Erythroblast (primary cell): ENCODE measurements around the gene SUSD6.

Source experiments
- DNase-seq, 2 experiments: peaks; one replicate each; lab custom pipeline; 2025; lab: John Stamatoyannopoulos, UW
- GATA1 ChIP-seq: IDR thresholded peaks from 2 replicates; pipeline ENCODE4 v1.6.1; 2011; ENCODE audit warnings: low read depth, mild to moderate bottlenecking, control low read depth, low read length, moderate library complexity
- POLR2A ChIP-seq: IDR thresholded peaks from 2 replicates; pipeline ENCODE4 v1.6.1; 2011; ENCODE audit warnings: mild to moderate bottlenecking, low read length

Gene SUSD6

DNA sequence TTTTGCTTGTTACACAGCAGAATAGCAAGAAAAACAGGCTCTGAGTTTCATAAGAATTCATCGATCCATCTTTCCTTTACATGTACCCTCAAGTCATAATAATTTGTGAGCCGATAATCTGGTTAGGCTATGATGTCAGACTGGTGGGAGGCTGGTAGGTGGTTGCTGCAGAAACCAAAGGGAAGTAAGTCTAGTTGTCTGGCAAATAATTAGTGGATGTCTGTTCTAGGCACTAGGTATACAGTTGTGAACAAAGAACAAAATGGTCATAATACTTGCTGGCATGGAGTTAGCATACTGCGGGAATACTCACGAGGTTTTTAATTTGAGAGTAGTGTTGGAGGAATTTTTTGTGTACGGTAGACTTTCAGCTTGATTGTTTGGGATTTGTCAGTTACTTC lies 8.8 kb downstream of the SUSD6 start:
- TF ChIP-seq POLR2A (no peak), GATA1 (no peak)
- DNase-seq, result no peak

DNA sequence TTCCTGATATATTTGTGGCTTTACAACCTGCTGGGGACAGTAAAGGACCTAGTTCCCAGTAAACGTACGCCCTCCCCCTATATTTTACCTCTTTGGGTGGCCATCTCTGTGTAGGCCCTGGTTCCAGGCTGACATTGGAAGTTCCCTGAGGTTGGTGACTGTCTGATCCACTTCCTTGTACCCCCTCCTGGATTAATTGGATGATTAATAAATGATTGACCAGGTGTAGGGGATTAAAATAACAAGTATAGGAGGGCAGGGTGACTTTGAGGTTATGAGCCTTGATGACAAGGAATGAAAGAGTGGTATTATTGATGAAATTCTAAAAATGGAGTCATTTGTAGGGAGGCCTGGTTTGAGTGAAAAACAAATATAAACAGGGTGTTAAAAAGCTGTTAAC lies 9.6 kb downstream of the SUSD6 start:
- no peak for DNase-seq
- no peak for TF ChIP-seq GATA1
- TF ChIP-seq POLR2A, result no peak

DNA sequence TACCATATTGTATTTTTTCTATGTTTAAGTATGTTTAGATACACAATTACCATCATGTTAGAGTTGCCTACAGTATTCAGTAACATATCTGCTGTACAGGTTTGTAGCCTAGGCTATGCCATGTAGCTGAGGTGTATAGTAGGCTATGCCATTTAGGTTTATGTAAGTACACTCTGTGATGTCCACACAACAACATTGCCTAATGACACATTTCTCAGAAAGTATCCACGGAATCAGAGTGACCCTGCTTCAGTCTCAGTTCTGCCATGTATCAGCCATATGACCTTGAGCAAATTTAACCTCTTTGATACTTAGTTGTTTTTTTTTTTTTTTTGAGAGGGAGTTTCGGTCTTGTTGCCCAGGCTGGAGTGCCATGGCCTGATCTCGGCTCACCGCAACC lies 12.7 kb downstream of the SUSD6 start:
- DNase-seq, result peak; percentile 39 to 44
- TF ChIP-seq GATA1 (no peak), POLR2A (no peak)

DNA sequence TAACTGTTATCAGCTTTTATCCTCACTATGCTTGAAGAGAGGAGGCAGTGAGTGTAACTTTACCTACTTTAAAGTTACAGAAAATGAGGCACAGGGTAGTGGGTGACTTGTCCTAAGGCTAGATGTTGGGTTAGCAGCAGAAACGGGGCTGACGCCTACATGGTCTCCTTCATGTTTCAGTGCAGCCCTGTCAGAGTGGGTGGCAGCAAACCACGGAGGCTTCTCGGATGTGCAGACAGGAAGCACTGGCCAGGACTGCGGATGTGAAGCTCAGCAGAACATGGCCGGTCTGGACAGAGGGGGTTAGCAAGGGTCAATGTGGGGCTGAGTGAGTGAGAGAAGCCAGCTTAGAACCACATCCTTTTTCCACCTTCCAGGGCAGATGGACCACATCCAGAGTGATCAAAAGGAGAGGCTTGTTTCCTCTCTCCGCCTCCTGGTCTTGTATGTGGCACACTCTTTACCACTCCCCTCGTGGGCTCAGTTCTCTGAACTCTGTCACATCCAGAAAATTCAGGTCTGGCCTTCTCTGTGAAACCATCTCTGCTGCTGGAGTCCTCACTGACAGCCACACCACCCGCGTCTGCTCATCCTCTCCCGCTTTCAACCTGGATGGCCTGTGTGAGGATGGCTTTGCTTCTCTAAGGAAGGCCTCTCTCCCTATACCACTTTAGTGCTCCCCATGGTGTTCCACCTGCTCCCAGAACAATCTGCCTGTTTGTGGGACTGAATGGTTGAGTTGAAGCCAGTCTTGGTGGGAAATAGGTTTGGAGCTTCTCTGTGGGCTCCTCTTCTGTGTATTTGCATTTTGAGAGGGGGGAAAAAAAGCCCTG lies 14.1 kb downstream of the SUSD6 start:
- DNase-seq, result peak; percentile 69 to 72
- TF ChIP-seq GATA1, result no peak
- TF ChIP-seq POLR2A, result no peak

DNA sequence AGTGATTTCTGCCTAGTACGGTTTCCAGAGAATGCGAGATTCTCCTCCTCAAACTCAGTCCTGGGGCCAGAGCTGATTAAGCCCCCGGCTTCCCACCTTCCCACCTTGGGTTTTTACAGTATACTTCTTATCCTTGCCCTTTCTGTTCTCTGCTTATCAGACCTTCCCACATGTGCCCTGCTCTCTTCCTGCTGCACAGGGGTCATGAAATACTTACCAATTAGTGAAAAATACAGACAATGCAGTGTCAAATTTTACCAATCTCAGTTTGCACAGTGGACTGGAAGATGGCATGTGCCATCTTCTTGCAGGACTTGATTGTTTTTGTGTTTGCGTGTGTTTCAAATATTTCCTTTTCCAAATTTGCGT lies 14.7 kb downstream of the SUSD6 start:
- peak; percentile 65 to 80 for DNase-seq
- TF ChIP-seq GATA1, result no peak
- no peak for TF ChIP-seq POLR2A

DNA sequence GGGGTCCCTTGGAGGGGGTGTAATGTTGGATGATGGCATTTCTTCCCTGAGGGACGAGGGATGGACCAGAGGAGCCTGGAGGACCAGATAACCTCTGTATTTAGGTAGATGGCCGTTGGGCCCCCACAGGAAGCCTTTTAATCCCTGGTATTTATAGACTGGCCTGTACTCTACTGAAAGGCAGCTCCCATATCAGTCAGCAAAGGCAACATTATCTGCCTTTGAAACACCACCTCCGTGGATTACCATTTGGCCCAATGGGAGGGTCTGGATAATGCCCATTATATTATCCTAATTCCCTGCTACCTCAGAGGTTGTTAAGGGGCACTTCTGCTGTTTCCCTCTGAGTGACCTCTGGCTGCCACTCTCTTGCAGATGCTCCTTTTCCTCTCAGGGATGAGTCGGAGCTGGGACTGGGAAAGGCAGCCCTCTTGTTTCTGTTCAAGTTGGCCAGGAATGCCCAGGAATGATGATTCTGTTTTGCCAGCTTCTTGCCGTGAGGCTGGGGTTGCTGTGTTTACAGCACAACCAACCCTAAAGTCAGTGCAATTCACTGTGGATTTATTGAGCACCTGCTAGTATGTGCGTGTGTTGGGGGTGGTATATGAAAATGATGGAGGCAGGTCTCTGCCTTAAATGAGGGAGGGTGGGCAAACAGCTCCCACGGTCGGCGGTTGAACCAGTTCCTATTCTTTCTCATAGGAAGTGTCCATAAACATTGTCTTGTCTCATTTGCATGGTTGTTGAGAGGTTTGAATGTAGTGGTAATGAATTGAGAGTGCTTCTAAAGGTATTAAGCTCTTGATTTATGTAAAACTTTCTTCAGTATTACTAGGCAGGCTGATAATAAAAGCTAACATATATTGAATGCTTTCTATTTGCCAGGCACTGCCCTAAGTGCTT lies 18.1 kb downstream of the SUSD6 start:
- TF ChIP-seq GATA1 (no peak), POLR2A (no peak)
- DNase-seq, result peak; percentile 21 to 59

DNA sequence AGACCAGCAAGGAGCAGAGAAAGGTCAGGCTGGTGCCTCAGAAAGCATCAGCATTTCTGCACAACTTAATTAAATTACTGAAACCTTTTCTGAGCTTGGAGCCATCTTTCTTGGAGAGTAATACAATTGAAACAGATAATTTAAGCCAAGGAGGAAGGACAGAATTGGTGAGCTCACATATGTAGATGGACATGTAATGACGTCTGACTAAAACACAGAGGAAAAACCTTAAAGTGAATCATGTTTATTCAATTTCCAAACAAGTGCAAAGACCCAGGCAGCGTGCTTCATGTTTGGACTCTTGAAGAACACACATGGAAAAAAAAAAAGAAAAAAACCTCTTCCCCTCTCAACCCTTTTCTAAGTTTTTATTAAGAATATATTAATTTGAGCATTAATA lies 19.0 kb downstream of the SUSD6 start:
- TF ChIP-seq GATA1, result no peak
- TF ChIP-seq POLR2A, result no peak
- DNase-seq, result no peak

DNA sequence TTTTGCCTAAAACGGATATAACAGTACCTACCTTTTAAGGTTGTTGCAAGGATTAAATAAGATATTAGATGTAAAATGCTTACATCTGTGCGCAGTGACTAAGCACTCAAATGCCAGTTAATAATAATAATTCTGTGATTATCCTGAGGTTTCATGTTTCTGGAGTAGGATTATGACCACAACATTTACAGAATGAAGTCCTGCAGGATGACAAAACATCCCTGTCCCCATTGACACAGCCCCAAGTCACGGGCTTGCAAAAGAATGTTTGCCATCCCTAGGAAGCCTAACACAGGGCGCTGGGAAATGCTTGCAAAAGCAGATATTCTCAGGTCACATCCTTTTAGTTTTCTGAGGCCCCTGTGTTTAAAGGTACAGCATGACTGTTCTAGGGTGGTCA lies 20.1 kb downstream of the SUSD6 start:
- no peak for DNase-seq
- TF ChIP-seq GATA1, result no peak
- no peak for TF ChIP-seq POLR2A

DNA sequence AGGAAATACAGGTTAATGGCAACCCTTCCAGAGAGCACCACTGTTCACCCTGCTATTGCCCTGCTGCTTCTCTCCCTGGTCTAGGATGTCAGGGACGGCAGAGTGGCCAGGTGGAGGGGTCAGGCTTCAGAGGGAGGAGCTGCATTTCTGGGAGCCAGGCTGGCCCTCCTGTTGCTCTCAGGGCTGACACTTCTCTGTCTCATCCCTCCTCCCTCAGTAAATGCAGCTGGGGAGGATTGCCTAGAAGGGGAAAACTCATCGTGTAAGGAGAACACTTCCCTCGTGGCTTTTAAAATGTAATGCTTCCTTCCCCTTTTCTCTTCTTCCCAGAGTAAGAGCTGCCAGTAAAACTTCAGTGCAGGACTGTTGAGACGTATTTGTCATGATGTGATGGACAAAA lies 20.8 kb downstream of the SUSD6 start:
- DNase-seq, result no peak
- TF ChIP-seq GATA1, result no peak
- TF ChIP-seq POLR2A, result no peak

DNA sequence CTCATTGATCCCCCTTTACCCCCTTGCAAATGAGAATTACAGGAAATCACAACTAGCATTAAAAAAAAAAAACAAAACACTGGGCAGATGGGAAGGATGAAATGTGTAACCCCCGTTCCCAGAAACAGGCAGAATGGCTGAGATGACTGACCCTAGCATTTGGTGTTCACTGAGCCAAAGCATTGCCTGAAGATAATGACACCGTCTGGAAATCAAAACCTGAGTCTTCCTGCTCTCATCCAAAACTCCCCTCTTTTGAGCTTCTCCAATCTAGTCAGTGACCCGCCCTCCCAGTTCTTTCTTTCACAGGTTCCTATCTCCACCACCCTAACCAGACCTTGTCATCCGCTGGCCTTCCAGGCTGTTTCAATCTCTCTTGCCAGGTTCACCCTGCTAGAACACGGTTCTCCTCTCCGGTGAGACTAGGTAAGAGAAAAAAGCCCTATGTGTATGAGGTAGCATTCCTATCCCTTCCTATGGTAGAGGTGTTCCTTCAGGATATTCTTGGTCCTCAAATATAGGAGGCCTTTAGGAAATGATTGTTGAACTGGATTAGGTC lies 21.3 kb downstream of the SUSD6 start:
- no peak for TF ChIP-seq POLR2A
- TF ChIP-seq GATA1, result no peak
- no peak for DNase-seq

DNA sequence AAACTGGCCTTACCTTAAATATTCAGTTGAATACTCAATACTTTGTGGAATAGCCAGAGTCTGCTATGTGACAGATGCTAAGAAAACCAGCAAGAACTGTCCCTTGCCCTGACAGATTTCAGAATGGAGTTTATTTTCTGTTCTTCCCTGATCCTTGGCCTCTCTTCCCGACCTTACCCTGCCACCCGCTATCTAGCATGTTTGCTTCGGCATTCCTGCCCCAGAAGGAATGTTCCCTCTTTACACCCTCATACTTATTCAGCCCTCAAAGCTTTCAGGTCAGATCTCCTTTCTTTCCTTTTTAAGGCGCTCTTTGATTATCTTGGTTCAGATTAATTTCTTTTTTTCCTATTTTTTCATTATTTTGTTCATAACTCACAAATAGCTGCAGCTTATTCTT lies 21.8 kb downstream of the SUSD6 start:
- TF ChIP-seq POLR2A (no peak), GATA1 (no peak)
- DNase-seq, result no peak

DNA sequence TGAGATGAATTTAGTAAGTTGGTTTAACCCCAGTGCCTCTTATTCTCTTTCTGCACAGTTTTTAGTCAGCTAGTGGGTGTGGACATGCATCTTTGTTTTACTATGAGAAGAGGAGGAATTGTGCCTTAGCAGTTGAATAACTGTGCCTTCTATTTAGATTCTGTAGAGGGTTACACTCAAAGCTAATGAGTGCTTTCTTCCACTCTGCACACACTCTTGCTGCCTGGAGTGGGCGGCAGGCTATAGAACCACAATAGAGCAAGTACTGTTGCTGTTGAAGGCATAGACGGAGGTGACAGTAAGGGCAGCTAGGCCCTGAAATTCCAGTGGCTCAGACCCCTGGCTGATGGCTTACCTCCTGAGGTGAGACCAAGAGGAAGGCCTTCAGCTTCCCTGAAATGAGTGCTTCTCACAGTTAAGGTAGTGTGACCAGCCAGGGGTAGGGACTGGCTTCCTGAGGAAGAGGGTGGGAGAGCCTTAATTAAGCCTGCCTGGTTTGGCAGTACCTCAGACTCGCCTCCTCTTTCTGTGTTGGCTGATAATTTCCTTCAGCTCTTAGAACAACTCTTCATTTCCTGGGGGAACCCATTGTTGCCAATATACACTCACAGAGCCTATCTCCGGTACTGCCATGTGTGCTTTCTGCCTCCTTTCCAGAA lies 24.7 kb downstream of the SUSD6 start:
- TF ChIP-seq POLR2A (no peak), GATA1 (no peak)
- peak; percentile 18 to 28 for DNase-seq

DNA sequence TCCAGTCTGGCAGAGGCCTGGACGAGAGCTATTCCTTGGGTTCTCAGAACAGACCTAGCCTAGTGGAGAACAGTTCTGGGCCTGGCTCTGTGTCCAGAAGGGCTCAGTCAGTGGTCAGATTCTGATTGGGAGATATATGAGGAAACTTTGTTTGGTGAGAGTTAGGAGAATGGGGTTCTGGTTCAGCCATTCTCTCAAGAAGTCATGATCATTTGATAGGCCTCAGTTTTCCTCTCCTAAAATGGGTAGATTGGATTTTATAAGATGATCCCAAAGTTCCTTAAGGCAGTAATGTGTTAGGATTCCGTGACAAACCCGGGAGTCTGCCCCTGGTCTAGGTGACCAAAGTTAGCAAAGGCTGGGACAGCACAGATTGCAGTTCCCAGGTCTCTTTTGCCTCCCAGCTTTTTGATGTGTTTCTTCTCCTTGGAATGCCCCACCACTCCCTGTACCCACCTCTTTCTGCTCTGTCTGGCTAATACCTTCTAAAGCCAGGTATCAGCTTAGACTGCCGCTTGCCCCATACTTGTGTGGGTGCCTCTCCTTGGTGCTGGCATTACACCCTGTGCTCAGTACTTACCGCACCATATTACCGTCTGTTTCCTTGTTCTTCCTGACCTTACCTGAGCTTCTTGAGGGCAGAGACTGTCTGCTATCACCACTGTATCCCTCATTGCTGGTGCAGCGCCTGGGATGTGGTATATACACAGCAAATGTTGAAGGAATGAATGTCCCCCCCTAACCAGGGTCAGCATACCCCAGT lies 25.5 kb downstream of the SUSD6 start:
- no peak for DNase-seq
- no peak for TF ChIP-seq POLR2A
- no peak for TF ChIP-seq GATA1

DNA sequence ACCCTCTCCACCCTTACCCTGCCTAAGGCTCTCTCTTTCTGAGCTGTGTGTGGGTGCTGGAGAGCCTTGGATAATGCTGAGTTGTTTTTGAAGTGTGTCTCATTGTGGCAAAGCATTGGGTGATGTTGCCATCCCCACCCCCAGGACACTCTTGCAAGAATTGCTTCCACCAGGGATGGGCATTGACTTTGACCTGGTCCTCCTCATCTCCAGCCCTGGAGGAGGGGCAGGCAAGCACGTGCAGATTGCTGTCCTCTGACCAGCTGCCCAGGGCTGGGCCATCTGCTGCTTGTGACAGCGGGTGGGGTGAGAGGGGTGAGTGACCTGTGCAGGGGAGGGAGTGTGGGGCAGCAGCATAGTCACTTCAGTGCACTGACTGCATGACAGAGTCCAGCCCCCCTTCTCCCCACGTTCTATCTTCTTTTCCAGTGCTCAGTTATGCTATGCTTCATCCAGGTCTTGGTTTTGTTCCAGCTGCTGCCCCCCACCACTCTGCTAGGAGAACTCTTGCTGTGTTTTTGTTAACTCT lies 26.2 kb downstream of the SUSD6 start:
- peak; percentile 69 to 71 for DNase-seq

More for the DNA sequence above, 26.2 kb downstream of the SUSD6 start:
- TF ChIP-seq GATA1, result no peak
- TF ChIP-seq POLR2A, result no peak
